ENCODE results near the gene LRRC15. TPM values are rescaled to one million over a fixed set of nuclear protein-coding genes. Genes with fewer than 3 reads are reported as not detected.

The LRRC15 gene
- total RNA-seq, 1 experiment from 2014 or later: 0.07 TPM

DNA sequence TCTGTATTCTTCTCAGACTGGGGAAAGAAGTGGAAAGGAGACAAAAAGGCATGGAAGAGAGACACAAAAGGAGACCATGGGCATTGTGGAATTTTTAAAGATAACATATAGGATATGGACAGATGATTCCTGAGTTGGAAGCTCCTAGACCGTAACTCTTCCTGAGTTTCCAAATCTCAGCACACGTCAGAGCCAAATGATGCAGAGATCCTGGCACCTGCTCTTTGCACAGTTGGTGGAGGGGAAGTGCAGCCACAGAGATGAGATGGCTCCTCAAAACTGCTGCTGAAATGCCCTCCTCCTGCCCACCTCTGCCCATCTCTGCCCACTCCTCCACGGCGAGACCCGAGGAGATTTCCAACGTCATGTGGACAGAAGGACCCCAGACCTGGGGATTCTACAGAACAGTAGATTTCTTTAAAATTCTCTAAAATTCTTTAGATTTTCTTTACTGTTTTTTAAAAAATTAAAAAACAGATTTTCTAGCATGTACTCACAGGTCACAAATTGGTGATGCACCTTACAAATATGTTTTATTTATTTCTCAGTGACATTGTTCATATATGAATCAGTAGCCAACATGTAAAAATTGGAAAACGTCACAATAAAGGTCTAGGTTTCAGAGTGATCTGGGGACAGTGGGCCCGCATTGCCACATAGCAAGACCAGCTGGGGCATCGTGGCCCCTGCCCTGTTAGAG, 26.5 kb downstream of the LRRC15 start:
- ChIA-PET POLR2A (interaction anchor here (0.9 kb wide), 1 partner anchor 49 kb away, joined by 3 read pairs; no protein-coding TSS in a partner anchor), CTCF (interaction anchor here (0.7 to 3.9 kb wide), 20 partner anchors 9 to 367 kb away, joined by 3 to 30 read pairs (median 4); partner anchors contain the start of gene LRRC15)
- Mint-ChIP-seq H3K27ac (no peak overlapping the region), H3K36me3 (no peaks in the 10 kb centered on the region), H3K4me1 (peaks cover 25% of the 10 kb centered on the region), H3K27me3 (ENCODE audit: low read depth) (peaks cover 31% of the 10 kb centered on the region), H3K4me3 (no peak overlapping the region), H3K9me3 (no peaks in the 10 kb centered on the region)
- TF ChIP-seq, protein P1, sequence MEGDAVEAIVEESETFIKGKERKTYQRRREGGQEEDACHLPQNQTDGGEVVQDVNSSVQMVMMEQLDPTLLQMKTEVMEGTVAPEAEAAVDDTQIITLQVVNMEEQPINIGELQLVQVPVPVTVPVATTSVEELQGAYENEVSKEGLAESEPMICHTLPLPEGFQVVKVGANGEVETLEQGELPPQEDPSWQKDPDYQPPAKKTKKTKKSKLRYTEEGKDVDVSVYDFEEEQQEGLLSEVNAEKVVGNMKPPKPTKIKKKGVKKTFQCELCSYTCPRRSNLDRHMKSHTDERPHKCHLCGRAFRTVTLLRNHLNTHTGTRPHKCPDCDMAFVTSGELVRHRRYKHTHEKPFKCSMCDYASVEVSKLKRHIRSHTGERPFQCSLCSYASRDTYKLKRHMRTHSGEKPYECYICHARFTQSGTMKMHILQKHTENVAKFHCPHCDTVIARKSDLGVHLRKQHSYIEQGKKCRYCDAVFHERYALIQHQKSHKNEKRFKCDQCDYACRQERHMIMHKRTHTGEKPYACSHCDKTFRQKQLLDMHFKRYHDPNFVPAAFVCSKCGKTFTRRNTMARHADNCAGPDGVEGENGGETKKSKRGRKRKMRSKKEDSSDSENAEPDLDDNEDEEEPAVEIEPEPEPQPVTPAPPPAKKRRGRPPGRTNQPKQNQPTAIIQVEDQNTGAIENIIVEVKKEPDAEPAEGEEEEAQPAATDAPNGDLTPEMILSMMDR (IDR thresholded peaks at IDR 0.05): no peak
- TF ChIP-seq TEAD1 (CRISPR knock-in tag; IDR thresholded peaks at IDR 0.05) (no peak), SP1 (CRISPR knock-in tag; conservative IDR thresholded peaks at IDR 0.05) (no peak), FOXP1 (CRISPR knock-in tag; IDR thresholded peaks at IDR 0.05; ENCODE audit: borderline replicate concordance) (no peak), ATF1 (CRISPR knock-in tag; IDR thresholded peaks at IDR 0.05) (no peak)
- TF ChIP-seq, protein P2, sequence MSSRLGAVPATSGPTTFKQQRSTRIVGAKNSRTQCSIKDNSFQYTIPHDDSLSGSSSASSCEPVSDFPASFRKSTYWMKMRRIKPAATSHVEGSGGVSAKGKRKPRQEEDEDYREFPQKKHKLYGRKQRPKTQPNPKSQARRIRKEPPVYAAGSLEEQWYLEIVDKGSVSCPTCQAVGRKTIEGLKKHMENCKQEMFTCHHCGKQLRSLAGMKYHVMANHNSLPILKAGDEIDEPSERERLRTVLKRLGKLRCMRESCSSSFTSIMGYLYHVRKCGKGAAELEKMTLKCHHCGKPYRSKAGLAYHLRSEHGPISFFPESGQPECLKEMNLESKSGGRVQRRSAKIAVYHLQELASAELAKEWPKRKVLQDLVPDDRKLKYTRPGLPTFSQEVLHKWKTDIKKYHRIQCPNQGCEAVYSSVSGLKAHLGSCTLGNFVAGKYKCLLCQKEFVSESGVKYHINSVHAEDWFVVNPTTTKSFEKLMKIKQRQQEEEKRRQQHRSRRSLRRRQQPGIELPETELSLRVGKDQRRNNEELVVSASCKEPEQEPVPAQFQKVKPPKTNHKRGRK (CRISPR knock-in tag; IDR thresholded peaks at IDR 0.05; ENCODE audit: borderline replicate concordance): no peak
- TF ChIP-seq, protein P3, sequence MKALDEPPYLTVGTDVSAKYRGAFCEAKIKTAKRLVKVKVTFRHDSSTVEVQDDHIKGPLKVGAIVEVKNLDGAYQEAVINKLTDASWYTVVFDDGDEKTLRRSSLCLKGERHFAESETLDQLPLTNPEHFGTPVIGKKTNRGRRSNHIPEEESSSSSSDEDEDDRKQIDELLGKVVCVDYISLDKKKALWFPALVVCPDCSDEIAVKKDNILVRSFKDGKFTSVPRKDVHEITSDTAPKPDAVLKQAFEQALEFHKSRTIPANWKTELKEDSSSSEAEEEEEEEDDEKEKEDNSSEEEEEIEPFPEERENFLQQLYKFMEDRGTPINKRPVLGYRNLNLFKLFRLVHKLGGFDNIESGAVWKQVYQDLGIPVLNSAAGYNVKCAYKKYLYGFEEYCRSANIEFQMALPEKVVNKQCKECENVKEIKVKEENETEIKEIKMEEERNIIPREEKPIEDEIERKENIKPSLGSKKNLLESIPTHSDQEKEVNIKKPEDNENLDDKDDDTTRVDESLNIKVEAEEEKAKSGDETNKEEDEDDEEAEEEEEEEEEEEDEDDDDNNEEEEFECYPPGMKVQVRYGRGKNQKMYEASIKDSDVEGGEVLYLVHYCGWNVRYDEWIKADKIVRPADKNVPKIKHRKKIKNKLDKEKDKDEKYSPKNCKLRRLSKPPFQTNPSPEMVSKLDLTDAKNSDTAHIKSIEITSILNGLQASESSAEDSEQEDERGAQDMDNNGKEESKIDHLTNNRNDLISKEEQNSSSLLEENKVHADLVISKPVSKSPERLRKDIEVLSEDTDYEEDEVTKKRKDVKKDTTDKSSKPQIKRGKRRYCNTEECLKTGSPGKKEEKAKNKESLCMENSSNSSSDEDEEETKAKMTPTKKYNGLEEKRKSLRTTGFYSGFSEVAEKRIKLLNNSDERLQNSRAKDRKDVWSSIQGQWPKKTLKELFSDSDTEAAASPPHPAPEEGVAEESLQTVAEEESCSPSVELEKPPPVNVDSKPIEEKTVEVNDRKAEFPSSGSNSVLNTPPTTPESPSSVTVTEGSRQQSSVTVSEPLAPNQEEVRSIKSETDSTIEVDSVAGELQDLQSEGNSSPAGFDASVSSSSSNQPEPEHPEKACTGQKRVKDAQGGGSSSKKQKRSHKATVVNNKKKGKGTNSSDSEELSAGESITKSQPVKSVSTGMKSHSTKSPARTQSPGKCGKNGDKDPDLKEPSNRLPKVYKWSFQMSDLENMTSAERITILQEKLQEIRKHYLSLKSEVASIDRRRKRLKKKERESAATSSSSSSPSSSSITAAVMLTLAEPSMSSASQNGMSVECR (CRISPR knock-in tag; IDR thresholded peaks at IDR 0.05; ENCODE audit: borderline replicate concordance): no peak
- TF ChIP-seq, protein P4, sequence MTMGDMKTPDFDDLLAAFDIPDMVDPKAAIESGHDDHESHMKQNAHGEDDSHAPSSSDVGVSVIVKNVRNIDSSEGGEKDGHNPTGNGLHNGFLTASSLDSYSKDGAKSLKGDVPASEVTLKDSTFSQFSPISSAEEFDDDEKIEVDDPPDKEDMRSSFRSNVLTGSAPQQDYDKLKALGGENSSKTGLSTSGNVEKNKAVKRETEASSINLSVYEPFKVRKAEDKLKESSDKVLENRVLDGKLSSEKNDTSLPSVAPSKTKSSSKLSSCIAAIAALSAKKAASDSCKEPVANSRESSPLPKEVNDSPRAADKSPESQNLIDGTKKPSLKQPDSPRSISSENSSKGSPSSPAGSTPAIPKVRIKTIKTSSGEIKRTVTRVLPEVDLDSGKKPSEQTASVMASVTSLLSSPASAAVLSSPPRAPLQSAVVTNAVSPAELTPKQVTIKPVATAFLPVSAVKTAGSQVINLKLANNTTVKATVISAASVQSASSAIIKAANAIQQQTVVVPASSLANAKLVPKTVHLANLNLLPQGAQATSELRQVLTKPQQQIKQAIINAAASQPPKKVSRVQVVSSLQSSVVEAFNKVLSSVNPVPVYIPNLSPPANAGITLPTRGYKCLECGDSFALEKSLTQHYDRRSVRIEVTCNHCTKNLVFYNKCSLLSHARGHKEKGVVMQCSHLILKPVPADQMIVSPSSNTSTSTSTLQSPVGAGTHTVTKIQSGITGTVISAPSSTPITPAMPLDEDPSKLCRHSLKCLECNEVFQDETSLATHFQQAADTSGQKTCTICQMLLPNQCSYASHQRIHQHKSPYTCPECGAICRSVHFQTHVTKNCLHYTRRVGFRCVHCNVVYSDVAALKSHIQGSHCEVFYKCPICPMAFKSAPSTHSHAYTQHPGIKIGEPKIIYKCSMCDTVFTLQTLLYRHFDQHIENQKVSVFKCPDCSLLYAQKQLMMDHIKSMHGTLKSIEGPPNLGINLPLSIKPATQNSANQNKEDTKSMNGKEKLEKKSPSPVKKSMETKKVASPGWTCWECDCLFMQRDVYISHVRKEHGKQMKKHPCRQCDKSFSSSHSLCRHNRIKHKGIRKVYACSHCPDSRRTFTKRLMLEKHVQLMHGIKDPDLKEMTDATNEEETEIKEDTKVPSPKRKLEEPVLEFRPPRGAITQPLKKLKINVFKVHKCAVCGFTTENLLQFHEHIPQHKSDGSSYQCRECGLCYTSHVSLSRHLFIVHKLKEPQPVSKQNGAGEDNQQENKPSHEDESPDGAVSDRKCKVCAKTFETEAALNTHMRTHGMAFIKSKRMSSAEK (CRISPR knock-in tag; IDR thresholded peaks at IDR 0.05; ENCODE audit: borderline replicate concordance): no peak
- TF ChIP-seq, protein P5, sequence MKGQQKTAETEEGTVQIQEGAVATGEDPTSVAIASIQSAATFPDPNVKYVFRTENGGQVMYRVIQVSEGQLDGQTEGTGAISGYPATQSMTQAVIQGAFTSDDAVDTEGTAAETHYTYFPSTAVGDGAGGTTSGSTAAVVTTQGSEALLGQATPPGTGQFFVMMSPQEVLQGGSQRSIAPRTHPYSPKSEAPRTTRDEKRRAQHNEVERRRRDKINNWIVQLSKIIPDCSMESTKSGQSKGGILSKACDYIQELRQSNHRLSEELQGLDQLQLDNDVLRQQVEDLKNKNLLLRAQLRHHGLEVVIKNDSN (CRISPR knock-in tag; IDR thresholded peaks at IDR 0.05): no peak
- DNase-seq (ENCODE audit: low spot score) (no peak), ATAC-seq (no peak)

Measured in WTC11 (cell line).